HEK293 (cell line): Measurements from ENCODE around the gene ADAMTS17.
"Not testable (repeated sequence)": the region's sequence is repeated elsewhere in the genome, so short reads cannot be mapped to it uniquely, and the experiment has no call there.

Source experiments
- CTCF ChIP-seq: fragments of 450-650 bp; formaldehyde crosslinking; IDR thresholded peaks from 2 replicates; pipeline ENCODE4 v1.5.1; 2016; ENCODE audit warnings: missing biosample characterization, missing genetic modification characterization
- ZEB2 ChIP-seq: fragments of 450-650 bp; formaldehyde crosslinking; IDR thresholded peaks from 2 replicates; pipeline ENCODE4 v1.5.1; 2016; ENCODE audit warnings: missing biosample characterization, missing genetic modification characterization
- ZSCAN30 ChIP-seq: fragments of 450-650 bp; IDR thresholded peaks from 2 replicates; pipeline ENCODE4 v1.5.1; 2018; ENCODE audit warnings: missing biosample characterization, mild to moderate bottlenecking, missing genetic modification characterization, moderate library complexity

DNA sequence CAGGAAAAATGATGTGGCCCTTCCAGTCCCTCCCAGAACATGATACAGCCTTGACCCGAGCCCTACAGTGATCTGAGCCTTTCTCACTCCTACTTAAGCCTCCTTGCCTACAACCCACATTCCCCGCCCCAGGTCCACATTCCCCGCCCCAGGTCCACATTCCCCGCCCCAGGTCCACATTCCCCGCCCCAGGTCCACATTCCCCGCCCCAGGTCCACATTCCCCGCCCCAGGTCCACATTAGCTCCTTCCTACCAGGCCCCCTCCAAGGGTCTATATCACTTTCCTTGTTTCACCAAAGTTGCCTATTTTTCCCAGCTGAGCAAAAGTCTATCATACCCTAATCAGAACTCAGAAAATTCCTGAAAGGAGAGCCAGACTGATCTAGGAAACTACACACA is 2.3 kb downstream of the ADAMTS17 start:
- not testable (repeated sequence) for TF ChIP-seq CTCF; ZEB2 (tag by site-specific recombination); ZSCAN30 (tag by site-specific recombination)
